HG02610 (cell line): ENCODE measurements around the gene DNAJC10.
"Not testable (repeated sequence)": the region's sequence is repeated elsewhere in the genome, so short reads cannot be mapped to it uniquely, and the experiment has no call there.

Experiments
- ATAC-seq: cut with Tn5 transposase; IDR thresholded peaks from one replicate; pipeline ENCODE4 v1.9.1; 2021; ENCODE audit warnings: mild to moderate bottlenecking, moderate library complexity; ENCODE audit not compliant: unreplicated experiment

DNAJC10 gene

GRCh38 chr2:182715892-182716649 lies at the start of gene DNAJC10:
DNAJC10 (plus strand) TSS chr2:182716257; CDS start chr2:182718087, 1,830 bp downstream.
- ATAC-seq = peak; percentile 91

- peak; percentile 81 for ATAC-seq
Measured at GRCh38 chr2:182666674-182667314, 49.3 kb upstream of the DNAJC10 start.

GRCh38 chr2:182667315-182667695 lies 48.8 kb upstream of the DNAJC10 start:
- peak; percentile 19 for ATAC-seq

GRCh38 chr2:182668671-182669070 lies 47.4 kb upstream of the DNAJC10 start:
- no peak for ATAC-seq

GRCh38 chr2:182672466-182673165 lies 43.4 kb upstream of the DNAJC10 start:
- no peak for ATAC-seq

GRCh38 chr2:182680837-182681236 lies 35.2 kb upstream of the DNAJC10 start:
- ATAC-seq = no peak

- no peak for ATAC-seq
Measured at GRCh38 chr2:182682210-182682609, 33.8 kb upstream of the DNAJC10 start.

GRCh38 chr2:182685559-182685958 lies 30.5 kb upstream of the DNAJC10 start:
- no peak for ATAC-seq

- ATAC-seq = not testable (repeated sequence)
Measured at GRCh38 chr2:182686763-182687162, 29.3 kb upstream of the DNAJC10 start.

- ATAC-seq = no peak
Measured at GRCh38 chr2:182694189-182694588, 21.9 kb upstream of the DNAJC10 start.

- no peak for ATAC-seq
Measured at GRCh38 chr2:182695776-182696175, 20.3 kb upstream of the DNAJC10 start.

- no peak for ATAC-seq
Measured at GRCh38 chr2:182698671-182699070, 17.4 kb upstream of the DNAJC10 start.

GRCh38 chr2:182705761-182706160 lies 10.3 kb upstream of the DNAJC10 start:
- ATAC-seq = no peak

GRCh38 chr2:182706751-182707150 lies 9.3 kb upstream of the DNAJC10 start:
- no peak for ATAC-seq

- ATAC-seq = no peak
Measured at GRCh38 chr2:182713601-182714000, 2.5 kb upstream of the DNAJC10 start.

- no peak for ATAC-seq
Measured at GRCh38 chr2:182715121-182715891, 751 bp upstream of the DNAJC10 start.

- ATAC-seq = no peak
Measured at GRCh38 chr2:182716650-182716979, 558 bp downstream of the DNAJC10 start.

- peak; percentile 25 for ATAC-seq
Measured at GRCh38 chr2:182717416-182717815, 1.4 kb downstream of the DNAJC10 start.

- no peak for ATAC-seq
Measured at GRCh38 chr2:182717816-182718215, 1.8 kb downstream of the DNAJC10 start.

GRCh38 chr2:182718459-182718858 lies 2.4 kb downstream of the DNAJC10 start:
- no peak for ATAC-seq

- not testable (repeated sequence) for ATAC-seq
Measured at GRCh38 chr2:182719116-182719515, 3.1 kb downstream of the DNAJC10 start.
